Mucosa of descending colon (tissue), 3 donors: Measurements from ENCODE around the gene SCTR. TPM values are rescaled to one million over a fixed set of nuclear protein-coding genes. Genes with fewer than 3 reads are reported as not detected.
"Not testable (repeated sequence)": the region's sequence is repeated elsewhere in the genome, so short reads cannot be mapped to it uniquely, and the experiment has no call there.

Experiments used
- ATAC-seq: fragments of 200-7000 bp; cut with Tn5 transposase; one replicate; pipeline ENCODE4 v1.9.1; 2020; ENCODE audit warnings: mild to moderate bottlenecking, moderate library complexity
- DNase-seq, 3 donors: peaks; one replicate each; pipeline ENCODE4 v3.0.0-alpha.2; 2020
- H3K36me3 ChIP-seq: fragments of 200-600 bp; one replicate; pipeline ENCODE4 v1.8.0; 2021; ENCODE audit warnings: low read depth, mild to moderate bottlenecking
- H3K4me1 ChIP-seq: fragments of 200-600 bp; one replicate; pipeline ENCODE4 v1.8.0; 2021; ENCODE audit warnings: low read depth, mild to moderate bottlenecking
- H3K4me3 ChIP-seq: fragments of 200-600 bp; one replicate; pipeline ENCODE4 v1.8.0; 2021; ENCODE audit warnings: mild to moderate bottlenecking
- H3K9me3 ChIP-seq: fragments of 200-600 bp; one replicate; pipeline ENCODE4 v1.8.0; 2021; ENCODE audit warnings: mild to moderate bottlenecking
- intact Hi-C, 2 donors: fragments of 100-400 bp; cut with DNase I in 1 of 2; cut with micrococcal nuclease in 1 of 2; formaldehyde crosslinking; loops; one replicate each; pipeline versions ENCODE4 v1.11.0 to v1.11.1; 2022; cut with DNase I, micrococcal nuclease
- total RNA-seq, 3 donors: library from RNA; stranded (reverse); fragmentation: NEBNext Ultra II Directional in 2 of 3; extraction: Animal tissue kit (Norgen Biotek cat#: 25700) in 2 of 3; gene quantifications; one replicate each; pipeline versions ENCODE4 v1.2.1 to v1.2.4, GENCODE V29; 2021 to 2023
- TF ChIP-seq, protein P1 (sequence below): fragments of 200-600 bp; IDR thresholded peaks from one replicate; pipeline ENCODE4 v1.8.0; 2022; ENCODE audit warnings: antibody characterized with exemption, mild to moderate bottlenecking
- donor health status: DM: no; HTN: no; CAD: no; lungs with moderate emphysema.
- donor health status: DM: no; HTN: no; CAD: no.
- donor health status: DM: no; HTN: yes; CAD: no.

Gene SCTR
- total RNA-seq, 3 donors from 2014 or later: 0.25 to 0.32 TPM; not detected in 1

DNA sequence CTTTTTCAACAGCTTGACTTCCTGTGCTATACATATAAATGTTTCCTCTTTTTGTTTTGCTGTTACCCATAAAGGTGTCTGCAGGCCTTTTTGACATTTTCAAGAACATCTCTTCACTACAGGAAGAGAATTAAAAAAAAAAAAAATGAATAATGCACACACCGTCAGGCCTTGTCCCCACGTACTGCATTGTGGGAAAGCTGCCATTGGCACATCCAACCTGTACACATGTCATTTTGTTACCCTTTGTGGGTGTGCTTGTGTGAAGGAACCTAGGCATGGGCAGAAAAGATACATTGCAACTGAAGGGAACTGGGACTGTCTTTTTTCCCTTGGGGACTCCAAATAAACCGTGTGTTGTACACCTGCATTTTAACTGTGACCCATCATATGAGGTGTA lies 109.4 kb downstream of the SCTR start:
- intact Hi-C loops: no loop called here
- no peak for DNase-seq

DNA sequence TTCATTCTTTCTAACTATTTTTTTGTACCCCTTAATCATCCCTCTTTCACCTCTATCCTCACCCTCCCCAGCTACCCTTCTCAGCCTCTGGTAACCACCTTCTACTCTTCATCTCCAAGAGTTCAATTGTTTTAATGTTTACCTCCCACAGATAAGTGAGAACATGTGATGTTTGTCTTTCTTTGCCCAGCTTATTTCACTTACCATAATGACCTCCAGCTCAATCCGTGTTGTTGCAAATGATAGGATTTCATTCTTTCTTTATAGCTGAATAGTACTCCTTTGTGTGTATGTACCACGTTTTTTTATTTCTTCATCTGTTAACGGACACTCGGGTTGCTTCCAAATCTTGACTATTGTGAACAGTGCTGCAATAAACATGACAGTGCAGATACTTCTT lies 114.8 kb downstream of the SCTR start:
- intact Hi-C loops: loop anchor here (5.0 to 10.0 kb wide), 2 partner anchors 68 to 255 kb away; no protein-coding TSS in a partner anchor
- H3K9me3 ChIP-seq: peaks cover 5% of the 10 kb centered on the region
- peaks cover 3% of the 10 kb centered on the region for H3K4me1 ChIP-seq
- TF ChIP-seq, protein P1, sequence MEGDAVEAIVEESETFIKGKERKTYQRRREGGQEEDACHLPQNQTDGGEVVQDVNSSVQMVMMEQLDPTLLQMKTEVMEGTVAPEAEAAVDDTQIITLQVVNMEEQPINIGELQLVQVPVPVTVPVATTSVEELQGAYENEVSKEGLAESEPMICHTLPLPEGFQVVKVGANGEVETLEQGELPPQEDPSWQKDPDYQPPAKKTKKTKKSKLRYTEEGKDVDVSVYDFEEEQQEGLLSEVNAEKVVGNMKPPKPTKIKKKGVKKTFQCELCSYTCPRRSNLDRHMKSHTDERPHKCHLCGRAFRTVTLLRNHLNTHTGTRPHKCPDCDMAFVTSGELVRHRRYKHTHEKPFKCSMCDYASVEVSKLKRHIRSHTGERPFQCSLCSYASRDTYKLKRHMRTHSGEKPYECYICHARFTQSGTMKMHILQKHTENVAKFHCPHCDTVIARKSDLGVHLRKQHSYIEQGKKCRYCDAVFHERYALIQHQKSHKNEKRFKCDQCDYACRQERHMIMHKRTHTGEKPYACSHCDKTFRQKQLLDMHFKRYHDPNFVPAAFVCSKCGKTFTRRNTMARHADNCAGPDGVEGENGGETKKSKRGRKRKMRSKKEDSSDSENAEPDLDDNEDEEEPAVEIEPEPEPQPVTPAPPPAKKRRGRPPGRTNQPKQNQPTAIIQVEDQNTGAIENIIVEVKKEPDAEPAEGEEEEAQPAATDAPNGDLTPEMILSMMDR: no peak
- ATAC-seq (no peak), DNase-seq (no peak)
- no peaks in the 10 kb centered on the region for H3K36me3 ChIP-seq
- H3K4me3 ChIP-seq: no peak overlapping the region

More for the DNA sequence above, 109.4 kb downstream of the SCTR start:
- H3K4me1 ChIP-seq: no peaks in the 10 kb centered on the region
- H3K36me3 ChIP-seq: no peaks in the 10 kb centered on the region
- ATAC-seq: no peak
- TF ChIP-seq, protein P1: no peak
- no peak overlapping the region for H3K4me3 ChIP-seq
- H3K9me3 ChIP-seq: peaks cover 5% of the 10 kb centered on the region

DNA sequence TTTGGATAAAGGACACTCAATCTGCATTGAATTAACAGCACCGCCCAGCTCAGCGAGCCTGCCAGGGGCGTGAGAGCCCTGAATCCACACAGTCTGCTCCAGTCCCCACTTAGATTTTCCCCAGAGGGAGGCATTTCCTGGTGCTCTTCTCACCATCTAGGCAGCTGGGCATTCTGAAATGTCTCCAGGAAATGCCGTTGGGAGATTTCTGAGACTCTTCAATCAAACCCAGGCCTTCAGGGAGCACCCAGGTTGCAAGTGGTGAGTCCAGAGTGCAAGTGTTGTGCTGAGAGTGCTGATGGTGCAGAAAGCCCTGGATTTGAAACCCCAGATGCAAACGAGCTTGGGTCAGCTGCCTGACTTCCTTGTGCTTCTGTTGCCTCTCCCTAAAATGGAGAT lies 116.1 kb downstream of the SCTR start:
- ATAC-seq (peak; percentile 87), DNase-seq (no peak)
- H3K4me3 ChIP-seq: no peak overlapping the region
- intact Hi-C loops: loop anchor here (5.0 to 10.0 kb wide), 2 partner anchors 69 to 257 kb away; no protein-coding TSS in a partner anchor
- H3K36me3 ChIP-seq: no peaks in the 10 kb centered on the region
- TF ChIP-seq, protein P1: no peak
- no peaks in the 10 kb centered on the region for H3K9me3 ChIP-seq
- H3K4me1 ChIP-seq: peaks cover 5% of the 10 kb centered on the region

DNA sequence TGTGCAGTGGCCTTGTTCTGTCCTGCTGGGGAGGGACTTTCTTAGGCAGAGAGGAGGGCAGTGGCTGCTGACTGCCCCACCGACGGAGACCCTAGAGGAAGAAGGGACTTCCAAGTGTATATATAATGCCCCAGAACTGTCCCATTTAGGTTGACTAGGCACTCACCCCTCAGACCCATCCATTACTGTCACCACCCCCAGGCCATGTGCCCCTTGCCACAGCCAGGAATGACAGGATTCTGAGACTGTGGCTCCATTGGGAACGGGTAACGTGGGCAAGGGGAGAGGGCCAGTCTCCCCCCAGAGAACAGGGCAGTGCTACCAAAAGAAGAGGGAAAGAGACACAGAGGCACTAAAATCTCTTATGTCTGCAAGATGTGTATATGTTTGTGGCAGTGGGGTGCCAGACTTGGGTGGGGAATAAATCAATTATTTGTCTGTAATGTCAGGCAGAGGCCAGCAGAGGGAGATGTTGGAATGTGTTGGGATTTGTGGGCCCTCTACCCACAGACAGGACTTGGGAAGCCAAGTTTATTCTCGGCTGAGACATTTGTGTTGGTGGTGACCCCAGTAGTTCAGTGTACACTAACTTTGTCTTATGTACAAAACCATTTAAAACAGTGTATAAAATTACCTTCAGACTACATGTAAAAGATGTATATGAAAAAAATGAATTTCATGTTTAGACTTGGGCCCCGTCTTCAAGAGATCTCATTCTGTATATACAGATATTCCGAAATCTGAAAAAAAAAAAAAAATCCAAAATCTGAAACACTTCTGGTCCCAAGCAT lies 116.7 kb downstream of the SCTR start:
- ATAC-seq (peak; percentile 80), DNase-seq (peak in 1 of 3 donors; percentile 72)
- Histone ChIP-seq H3K4me3 (no peak overlapping the region), H3K4me1 (peaks cover 8% of the 10 kb centered on the region), H3K9me3 (no peaks in the 10 kb centered on the region), H3K36me3 (no peaks in the 10 kb centered on the region)
- TF ChIP-seq, protein P1: peak; percentile 55
- intact Hi-C loops: loop anchor here (5.0 to 10.0 kb wide), 2 partner anchors 70 to 257 kb away; no protein-coding TSS in a partner anchor

DNA sequence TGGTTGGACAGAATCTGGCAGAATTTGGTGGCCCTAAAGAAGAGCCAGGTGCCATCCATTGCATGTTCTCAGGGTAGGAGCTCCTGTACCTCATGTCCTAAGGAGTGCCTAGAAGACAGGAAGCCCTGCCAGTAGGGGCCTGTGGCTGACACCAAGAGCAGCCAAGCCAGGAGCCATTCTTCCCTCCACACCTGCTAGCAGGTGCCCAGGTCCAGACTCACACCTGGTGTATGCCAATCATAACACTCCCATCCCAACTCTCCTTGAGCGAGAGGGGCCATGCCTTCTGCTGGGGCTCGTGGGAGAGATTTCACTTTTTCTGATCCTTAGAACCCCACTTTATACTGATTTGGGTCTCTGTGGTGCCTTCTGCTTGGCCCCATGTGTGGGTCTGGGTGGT lies 119.1 kb downstream of the SCTR start:
- no peak for ATAC-seq
- intact Hi-C loops: loop anchor here (5.0 to 10.0 kb wide), 2 partner anchors 72 to 260 kb away; no protein-coding TSS in a partner anchor
- Histone ChIP-seq H3K36me3 (no peaks in the 10 kb centered on the region), H3K4me1 (peaks cover 12% of the 10 kb centered on the region), H3K4me3 (no peak overlapping the region), H3K9me3 (no peaks in the 10 kb centered on the region)
- no peak for DNase-seq
- TF ChIP-seq, protein P1: no peak

DNA sequence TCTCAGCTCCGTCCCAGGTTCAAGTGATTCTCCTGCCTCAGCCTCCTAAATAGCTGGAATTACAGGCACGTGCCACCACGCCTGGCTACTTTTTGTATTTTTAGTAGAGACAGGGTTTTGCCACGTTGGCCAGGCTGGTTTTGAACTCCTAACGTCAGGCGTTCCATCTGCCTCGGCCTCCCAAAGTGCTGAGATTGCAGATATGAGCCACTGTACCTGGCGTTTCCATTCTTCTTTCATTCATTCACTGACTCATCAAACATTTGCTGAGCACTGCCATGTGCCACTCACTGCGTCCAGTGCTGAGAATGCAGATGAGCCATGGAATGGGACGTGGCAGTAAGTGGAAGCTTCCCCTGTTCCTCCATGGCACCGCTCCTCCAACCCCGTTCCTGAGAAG lies 120.7 kb downstream of the SCTR start:
- not testable (repeated sequence) for H3K4me3 ChIP-seq, ATAC-seq, H3K36me3 ChIP-seq, H3K4me1 ChIP-seq, H3K9me3 ChIP-seq, DNase-seq
- intact Hi-C loops: loop anchor here in 1 of 2 donors (10.0 kb wide), 1 partner anchor 261 kb away; no protein-coding TSS in a partner anchor
